Limb (tissue), 2 donors: Measurements from ENCODE around the gene CAPN1.
"Not testable (repeated sequence)": the region's sequence is repeated elsewhere in the genome, so short reads cannot be mapped to it uniquely, and the experiment has no call there.

Experiments used
- DNase-seq, 2 donors: peaks; one replicate each; pipeline ENCODE4 v3.0.0-alpha.2; 2016; ENCODE audit errors: extremely low spot score in 2 of 2

CAPN1 gene

GRCh38 chr11:65181569-65182257 lies at the start of gene CAPN1:
Gene CAPN1 (plus strand): TSS chr11:65181928. CDS start chr11:65182702, 774 bp downstream.
- peak; percentile 65 to 83 for DNase-seq

DNA sequence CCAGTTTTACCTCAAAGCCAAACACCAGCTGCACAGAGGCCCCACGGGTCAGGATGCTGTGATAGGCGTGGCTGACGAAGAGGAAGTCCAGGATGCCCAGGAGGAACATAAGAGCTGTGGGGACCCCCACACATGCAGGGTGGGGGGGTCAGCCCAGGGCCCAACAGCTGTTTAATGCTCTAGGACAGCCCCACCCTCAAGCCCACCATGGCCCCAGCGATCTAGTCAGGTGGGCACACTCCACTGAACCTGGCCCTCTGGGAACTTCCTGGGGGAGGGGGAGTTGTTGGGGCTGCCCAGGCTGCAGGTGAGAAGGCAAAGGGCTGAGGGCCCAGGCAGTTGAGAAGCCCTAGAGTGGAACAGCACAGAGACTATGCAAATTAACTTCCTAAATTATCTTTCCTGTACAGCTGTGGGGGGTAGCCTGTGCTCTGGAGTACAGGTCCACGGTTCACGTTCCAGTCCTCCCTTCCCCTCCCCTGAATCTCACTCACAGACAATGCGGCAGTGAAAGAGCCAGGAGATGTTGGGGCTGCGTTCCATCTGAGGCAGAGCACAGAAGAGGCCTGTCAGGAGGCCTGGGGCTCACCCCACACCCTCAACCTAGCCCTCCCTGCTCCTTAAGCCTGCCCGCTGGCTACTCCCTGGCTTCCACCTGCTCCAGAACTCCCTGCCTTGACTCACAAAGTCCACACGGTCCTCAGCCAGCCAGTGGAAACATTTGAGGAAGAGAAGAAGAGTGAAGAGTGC lies 49.3 kb upstream of the CAPN1 start:
- peak in 1 of 2 donors; percentile 14 for DNase-seq

DNA sequence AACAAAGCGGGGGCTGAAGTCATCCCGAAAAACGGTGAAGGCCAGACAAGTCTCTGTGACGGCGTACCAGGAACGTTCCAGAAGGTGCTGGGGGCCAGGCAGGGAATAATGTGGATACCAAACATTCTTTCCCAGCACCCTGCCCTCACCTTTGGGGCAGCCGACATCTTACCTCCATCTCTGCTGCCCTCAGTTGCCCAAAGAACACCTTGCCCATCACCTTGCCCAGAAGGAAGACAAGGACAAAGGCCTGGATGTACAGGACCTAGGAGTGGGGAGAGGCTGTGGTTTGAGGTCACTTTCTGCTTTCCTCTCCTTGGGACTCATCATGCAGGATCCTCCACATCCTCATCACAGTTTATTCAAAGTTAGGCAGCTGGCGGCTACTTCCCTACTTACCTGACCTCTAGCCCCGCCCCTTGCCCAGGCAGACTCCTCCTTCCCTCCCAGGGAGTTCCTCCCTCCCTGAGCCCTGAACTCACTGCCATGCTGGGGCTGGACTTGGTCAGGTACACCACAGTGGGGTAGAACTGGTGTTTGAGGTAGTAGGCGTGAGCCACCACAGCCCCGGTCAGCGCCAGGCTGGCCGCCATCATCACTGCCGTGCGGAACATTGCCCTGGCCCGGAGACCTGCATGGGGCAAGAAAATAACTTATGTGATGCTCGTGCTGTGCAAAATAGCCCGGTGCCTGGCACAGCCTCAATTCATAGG lies 48.6 kb upstream of the CAPN1 start:
- DNase-seq = no peak

- peak in 1 of 2 donors; percentile 63 for DNase-seq
These were observed 48.0 kb upstream of the CAPN1 start for GRCh38 chr11:65133724-65134123.

DNA sequence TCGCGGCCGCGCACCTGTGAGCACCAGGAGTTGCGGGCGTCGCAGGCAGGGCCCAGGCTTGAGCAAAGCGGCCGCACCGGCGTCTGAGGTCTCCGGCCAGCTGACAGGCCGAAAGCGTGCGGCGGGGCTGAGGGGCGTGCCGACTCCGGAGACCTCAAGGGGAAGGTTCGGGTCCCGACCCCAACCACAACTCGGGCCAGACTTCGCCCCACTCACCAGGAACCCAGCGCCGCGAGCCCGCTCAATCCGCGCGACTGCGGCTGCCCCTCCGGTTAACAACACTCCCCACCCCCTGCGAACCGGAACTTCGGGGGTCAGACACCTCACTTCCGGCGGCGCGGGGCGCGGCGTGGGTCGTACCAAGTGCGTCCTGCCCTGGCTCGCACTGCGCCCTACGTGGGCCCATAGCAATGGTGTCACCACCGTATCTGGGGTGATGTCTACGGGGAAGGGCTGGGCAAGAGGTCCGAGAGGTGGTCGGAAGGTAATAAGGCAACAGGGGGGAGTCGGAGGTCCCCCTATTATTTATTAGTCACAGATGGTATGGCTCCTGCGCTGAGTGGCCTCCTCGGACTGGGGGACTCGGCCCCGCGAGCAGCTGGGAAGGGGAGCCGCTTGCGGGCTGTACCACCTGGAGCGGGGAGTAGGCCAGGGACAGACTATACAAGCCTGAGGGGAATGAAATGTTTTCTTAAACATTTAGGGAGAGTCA lies 47.3 kb upstream of the CAPN1 start, which contains the start of gene SYVN1:
TSS of gene SYVN1 (minus strand) at position 280 of the 712 bp plus-strand sequence. CDS start 918 bp downstream, outside the sequence.
- peak; percentile 95 to 96 for DNase-seq

- peak in 1 of 2 donors; percentile 89 for DNase-seq
These were observed 46.6 kb upstream of the CAPN1 start for GRCh38 chr11:65134952-65135632.

DNA sequence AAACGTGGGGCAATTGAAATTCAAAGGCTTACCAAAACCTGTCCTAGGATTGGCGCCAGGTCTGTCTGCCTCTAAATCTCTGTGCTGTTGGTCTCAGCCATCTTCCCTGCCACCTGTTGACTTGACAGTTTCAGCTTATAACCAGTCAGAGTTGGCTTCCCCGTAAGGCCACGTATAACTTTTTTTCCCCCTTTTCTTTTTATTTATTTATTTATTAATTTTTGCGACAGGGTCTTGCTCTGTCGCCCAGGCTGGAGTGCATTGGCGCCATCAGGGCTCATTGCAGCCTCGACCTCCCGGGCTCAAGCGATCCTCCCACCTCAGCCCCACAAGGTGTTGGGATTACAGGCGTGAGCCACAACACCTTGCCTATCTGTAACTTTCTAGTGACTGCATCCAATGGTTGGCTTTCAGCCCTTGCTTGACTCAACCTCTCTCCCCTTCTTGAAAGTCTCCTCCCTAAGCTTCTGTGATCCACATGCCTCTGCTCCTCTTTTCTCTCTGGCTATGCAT lies 46.0 kb upstream of the CAPN1 start:
- DNase-seq = no peak

DNA sequence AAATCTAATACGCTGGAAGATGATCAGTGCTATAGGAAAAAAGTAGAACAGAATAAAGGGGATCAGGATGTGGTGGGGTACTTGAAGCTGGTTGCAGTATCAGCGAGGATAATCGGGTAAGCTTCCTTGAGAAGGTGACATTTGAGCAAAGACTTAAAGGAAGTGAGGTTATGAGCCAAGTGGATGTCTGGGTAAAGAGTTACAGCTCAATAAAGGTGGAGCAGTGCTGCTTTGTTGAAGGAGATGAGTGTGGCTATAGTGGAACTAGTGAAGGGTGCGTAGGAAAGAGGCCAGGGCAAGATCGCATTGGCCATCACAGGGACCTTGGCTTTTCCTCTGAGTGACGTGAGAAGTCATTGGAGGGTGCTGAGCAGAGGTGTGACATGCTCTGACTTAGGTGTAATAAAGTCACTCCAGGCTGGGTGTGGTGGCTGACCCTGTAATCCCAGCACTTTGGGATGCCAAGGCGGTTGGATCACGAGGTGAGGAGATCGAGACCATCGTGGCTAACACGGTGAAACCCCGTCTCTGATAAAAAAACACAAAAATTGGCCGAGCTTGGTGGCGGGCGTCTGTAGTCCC lies 45.1 kb upstream of the CAPN1 start:
- DNase-seq = no peak

DNA sequence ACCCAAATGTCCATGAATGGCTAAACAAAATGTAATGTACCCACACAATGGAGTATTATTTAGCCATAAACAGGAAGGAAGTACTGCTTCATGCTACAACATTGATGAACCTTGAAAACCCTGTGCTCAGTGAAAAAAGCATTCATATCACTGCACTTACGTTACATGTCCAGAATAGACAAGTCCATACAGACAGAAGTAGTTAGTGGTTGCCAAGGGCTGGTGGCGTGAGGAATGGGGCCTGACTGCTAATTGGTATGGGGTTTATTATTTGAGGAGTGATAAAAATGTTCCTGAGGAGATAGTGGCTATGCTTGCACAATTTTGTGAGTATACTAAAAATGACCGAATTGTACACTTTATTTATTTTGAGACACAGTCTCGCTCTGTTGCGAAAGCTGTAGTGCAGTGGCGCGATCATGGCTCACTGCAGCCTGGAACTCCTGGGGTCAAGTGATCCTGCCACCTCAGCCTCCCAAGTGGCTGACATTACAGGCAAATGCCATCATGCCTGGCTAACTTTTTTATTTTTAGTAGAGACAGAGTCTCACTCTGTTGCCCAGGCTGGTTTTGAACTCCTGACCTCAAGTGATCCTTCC lies 39.7 kb upstream of the CAPN1 start:
- DNase-seq = no peak

- no peak for DNase-seq
These were observed 34.2 kb upstream of the CAPN1 start for GRCh38 chr11:65147352-65148075.

DNA sequence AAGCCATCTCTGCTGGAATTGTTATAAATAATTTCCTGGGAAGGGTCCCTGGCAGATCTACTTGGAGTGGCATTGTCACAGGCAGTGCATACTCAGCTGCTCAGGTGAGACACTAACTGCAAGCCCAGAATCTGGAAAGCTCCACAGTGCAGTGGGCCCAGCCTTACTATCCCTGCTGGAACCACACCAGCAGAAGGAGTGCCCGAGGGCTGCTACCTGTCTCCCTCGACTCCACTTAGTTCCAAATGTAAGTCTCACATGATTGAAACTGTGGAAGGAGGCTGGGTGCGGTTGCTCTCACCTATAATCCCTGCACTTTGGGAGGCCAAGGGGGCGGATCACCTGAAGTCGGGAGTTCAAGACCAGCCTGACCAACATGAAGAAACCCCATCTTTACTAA lies 33.1 kb upstream of the CAPN1 start:
- no peak for DNase-seq

- DNase-seq = not testable (repeated sequence)
These were observed 31.6 kb upstream of the CAPN1 start for GRCh38 chr11:65150131-65150508.

GRCh38 chr11:65150509-65151299 lies 31.0 kb upstream of the CAPN1 start:
- DNase-seq = peak; percentile 57 to 66

GRCh38 chr11:65151331-65151899 lies 30.3 kb upstream of the CAPN1 start:
- no peak for DNase-seq

DNA sequence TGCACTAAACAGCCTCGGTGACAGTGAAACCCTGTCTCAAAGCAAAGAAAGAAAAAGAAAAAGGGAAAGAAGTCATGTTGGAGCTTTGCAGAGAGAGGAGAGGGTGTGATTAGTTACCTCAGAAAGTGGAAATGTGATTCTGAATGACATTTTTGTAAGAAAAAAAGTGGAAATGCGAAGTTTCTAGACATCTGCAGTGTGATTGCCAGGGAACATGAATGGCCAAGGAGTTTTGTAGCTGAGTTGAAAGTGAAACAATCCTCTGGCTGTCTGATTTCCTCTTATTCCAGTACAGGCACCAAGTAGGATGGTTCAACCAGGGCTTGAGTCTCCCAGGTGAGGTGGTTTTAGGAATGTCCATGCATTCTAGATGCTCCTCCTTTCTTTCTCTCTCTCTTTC lies 29.6 kb upstream of the CAPN1 start:
- no peak for DNase-seq

DNA sequence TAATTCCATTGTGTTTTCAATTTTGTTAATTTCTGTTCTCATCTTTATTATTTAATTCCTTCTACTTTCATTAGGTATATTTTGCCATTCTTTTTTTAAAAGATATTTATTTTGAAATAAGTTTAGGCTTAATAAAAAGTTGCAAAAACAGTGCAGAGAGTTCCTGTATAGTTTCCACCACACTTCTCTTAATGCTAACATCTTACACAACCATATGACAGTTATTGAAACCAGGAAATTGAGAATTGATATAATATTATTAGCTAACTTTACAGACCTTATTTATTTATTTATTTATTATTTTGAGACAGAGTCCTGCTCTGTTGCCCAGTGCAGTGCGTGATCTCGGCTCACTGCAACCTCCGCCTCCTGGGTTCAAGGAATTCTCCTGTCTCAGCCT lies 25.5 kb upstream of the CAPN1 start:
- no peak for DNase-seq

DNA sequence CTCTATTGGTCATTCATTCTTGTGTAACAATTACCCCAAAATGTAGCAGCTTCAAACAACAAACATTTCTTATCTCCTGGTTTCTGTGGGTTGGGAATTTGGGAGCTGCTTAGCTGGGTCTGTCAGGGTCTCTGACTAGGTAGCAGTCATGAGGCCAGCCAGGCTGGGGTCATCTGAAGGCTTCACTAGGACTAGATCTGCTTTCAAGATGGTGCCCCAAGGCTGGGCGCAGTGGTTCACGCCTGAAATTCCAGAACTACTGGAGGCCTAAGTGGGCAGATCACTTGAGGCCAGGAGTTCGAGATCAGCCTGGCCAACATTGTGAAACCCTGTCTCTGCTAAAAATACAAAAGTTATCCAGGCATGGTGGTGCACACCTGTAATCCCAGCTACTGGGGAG lies 24.8 kb upstream of the CAPN1 start:
- no peak for DNase-seq

GRCh38 chr11:65157336-65157735 lies 24.4 kb upstream of the CAPN1 start:
- DNase-seq = no peak
